Caco-2 (cell line): ENCODE results near the gene UCP1. TPM values are rescaled to one million over a fixed set of nuclear protein-coding genes. Genes with fewer than 3 reads are reported as not detected.
A peak's percentile ranks its signal among the peaks of the same experiment; 100 is the strongest.

Source experiments
- BruUV-seq: library from RNA; stranded (reverse); fragments of 400-500 nt; replicated peaks from 2 replicates; lab custom pipeline; 2021; lab: Mats Ljungman, UMichigan
- CTCF ChIA-PET: fragments of 300-600 bp; sonication (Branson Sonifier 250); formaldehyde crosslinking; loops from one replicate; lab custom pipeline; 2022; ENCODE audit warnings: antibody characterized with exemption; lab: Charles Lee
- POLR2A ChIA-PET: fragments of 300-600 bp; sonication (Branson Sonifier 250); formaldehyde crosslinking; loops from one replicate; lab custom pipeline; 2022; ENCODE audit warnings: antibody characterized with exemption; lab: Charles Lee
- DNase-seq, 2 experiments: peaks; one replicate each; pipeline versions ENCODE4 v3.0.0 to v3.0.0-alpha.2; 2020 to 2022
- H3K27me3 ChIP-seq: replicated peaks from 2 replicates; pipeline ENCODE4 v1.6.0; 2011; ENCODE audit warnings: low read length; ENCODE audit not compliant: control insufficient read depth, insufficient read depth
- H3K36me3 ChIP-seq: 2 replicates; pipeline ENCODE4 v1.5.1; 2011; ENCODE audit warnings: low read length; ENCODE audit not compliant: control insufficient read depth, insufficient read depth
- H3K4me1 ChIP-seq: fragments of 250-450 bp; sonication (Bioruptor Pico); 2 replicates; pipeline ENCODE4 v1.5.1; 2020; ENCODE audit warnings: mild to moderate bottlenecking
- H3K4me3 ChIP-seq: 2 replicates; pipeline ENCODE4 v1.5.1; 2011; ENCODE audit warnings: low read depth, mild to moderate bottlenecking, control low read depth, low read length
- H3K9me3 ChIP-seq: fragments of 250-450 bp; sonication (Bioruptor Pico); 2 replicates; pipeline ENCODE4 v1.5.1; 2020; ENCODE audit warnings: mild to moderate bottlenecking, moderate library complexity
- H3K27ac Mint-ChIP-seq: one replicate; pipeline ENCODE4 v1.8.0; 2022; ENCODE audit warnings: mixed read lengths; ENCODE audit not compliant: unreplicated experiment
- H3K27me3 Mint-ChIP-seq: one replicate; pipeline ENCODE4 v1.8.0; 2022; ENCODE audit warnings: mixed read lengths; ENCODE audit not compliant: insufficient read depth, unreplicated experiment
- H3K36me3 Mint-ChIP-seq: one replicate; pipeline ENCODE4 v1.8.0; 2022; ENCODE audit warnings: mild to moderate bottlenecking, mixed read lengths; ENCODE audit not compliant: insufficient read depth, unreplicated experiment
- H3K4me1 Mint-ChIP-seq: one replicate; pipeline ENCODE4 v1.8.0; 2022; ENCODE audit warnings: low read depth, mixed read lengths; ENCODE audit not compliant: unreplicated experiment
- H3K4me3 Mint-ChIP-seq: one replicate; pipeline ENCODE4 v1.8.0; 2022; ENCODE audit warnings: mild to moderate bottlenecking, moderate library complexity, mixed read lengths; ENCODE audit not compliant: unreplicated experiment
- H3K9me3 Mint-ChIP-seq: one replicate; pipeline ENCODE4 v1.8.0; 2022; ENCODE audit warnings: mixed read lengths; ENCODE audit not compliant: unreplicated experiment
- CTCF ChIP-seq, 2 experiments: fragments of 200-600 bp in 1 of 2; IDR thresholded peaks; 1 replicate in 1 of 2; 2 replicates in 1 of 2; pipeline versions ENCODE4 v1.5.1 to v1.8.0; 2011 to 2022; ENCODE audit warnings: antibody characterized with exemption in 1 of 2, control low read depth in 1 of 2, inconsistent platforms in 1 of 2, low read depth in 1 of 2, low read length in 1 of 2, mild to moderate bottlenecking in 1 of 2, moderate library complexity in 1 of 2; ENCODE audit not compliant: insufficient read depth in 1 of 2, severe bottlenecking in 1 of 2, unreplicated experiment in 1 of 2
- intact Hi-C: fragments of 100-400 bp; cut with micrococcal nuclease; formaldehyde crosslinking; loops from one replicate; pipeline ENCODE4 v1.10.0; 2022; ENCODE audit not compliant: unreplicated experiment
- total RNA-seq: library from RNA; stranded (reverse); gene quantifications from 2 replicates; pipeline ENCODE4 v1.2.3, GENCODE V29; 2022

UCP1 gene
- total RNA-seq, 1 experiment from 2014 or later, result 0.54 TPM

- no peak overlapping the region for H3K4me3 Mint-ChIP-seq
- Histone ChIP-seq H3K4me1 (peaks cover 6% of the 10 kb centered on the region), H3K27me3 (no peaks in the 10 kb centered on the region), H3K36me3 (no peaks in the 10 kb centered on the region), H3K4me3 (no peak overlapping the region), H3K9me3 (no peaks in the 10 kb centered on the region)
- no TSS peak for BruUV-seq
- H3K27me3 Mint-ChIP-seq, result no peaks in the 10 kb centered on the region
- CTCF ChIA-PET, result no interaction called here
- H3K4me1 Mint-ChIP-seq, result peaks cover 7% of the 10 kb centered on the region
- no peak for TF ChIP-seq CTCF (IDR thresholded peaks at IDR 0.05; ENCODE audit: insufficient read depth in 1 of 2, low read depth in 1 of 2, low read length in 1 of 2, severe bottlenecking in 1 of 2, unreplicated experiment in 1 of 2)
- H3K36me3 Mint-ChIP-seq, result no peaks in the 10 kb centered on the region
- intact Hi-C loops, result no loop called here
- no peak overlapping the region for H3K27ac Mint-ChIP-seq
- no peaks in the 10 kb centered on the region for H3K9me3 Mint-ChIP-seq
- POLR2A ChIA-PET, result no interaction called here
- DNase-seq, result no peak
Measured at GRCh38 chr4:140533951-140534480, 34.7 kb downstream of the UCP1 start.

DNA sequence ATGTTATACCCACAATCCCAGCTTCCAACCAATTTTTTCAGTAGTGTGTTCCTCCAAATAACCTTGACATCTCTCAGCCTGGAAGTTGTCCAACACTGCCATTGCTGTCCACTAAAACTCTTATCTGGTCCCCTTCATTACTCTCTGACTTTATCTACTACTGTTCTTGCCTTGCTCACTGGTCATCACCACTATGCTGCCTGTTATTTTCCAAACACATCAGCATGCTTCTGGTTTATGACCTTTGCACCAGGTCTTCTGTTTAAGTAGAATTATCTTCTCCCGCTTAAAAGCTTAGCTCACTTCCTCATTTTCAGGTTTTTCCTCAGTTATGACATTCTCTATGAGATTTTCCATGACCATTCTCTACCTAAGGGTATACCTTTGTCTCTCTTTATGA is 39.3 kb downstream of the UCP1 start:
- BruUV-seq, result no TSS peak
- ChIA-PET POLR2A (no interaction called here), CTCF (interaction anchor here (1.0 kb wide), 1 partner anchor 169 kb away, joined by 3 read pairs; no protein-coding TSS in a partner anchor)
- Mint-ChIP-seq H3K4me3 (no peak overlapping the region), H3K27me3 (no peaks in the 10 kb centered on the region), H3K4me1 (peaks cover 7% of the 10 kb centered on the region), H3K27ac (no peak overlapping the region), H3K9me3 (no peaks in the 10 kb centered on the region), H3K36me3 (peaks cover 6% of the 10 kb centered on the region)
- no peak for TF ChIP-seq CTCF (IDR thresholded peaks at IDR 0.05; ENCODE audit: insufficient read depth in 1 of 2, low read depth in 1 of 2, low read length in 1 of 2, severe bottlenecking in 1 of 2, unreplicated experiment in 1 of 2)
- H3K4me3 ChIP-seq, result no peak overlapping the region
- peaks cover 11% of the 10 kb centered on the region for H3K4me1 ChIP-seq
- no peaks in the 10 kb centered on the region for H3K27me3 ChIP-seq
- no peaks in the 10 kb centered on the region for H3K36me3 ChIP-seq
- peak in 1 of 2 experiments; percentile 6 for DNase-seq
- intact Hi-C loops, result no loop called here
- no peaks in the 10 kb centered on the region for H3K9me3 ChIP-seq

GRCh38 chr4:140523857-140524742 is 44.7 kb downstream of the UCP1 start, which contains the start of gene ELMOD2:
Gene ELMOD2, plus strand, starts transcription at chr4:140524168. Its CDS starts 1,261 bp downstream, at chr4:140525429.
- H3K36me3 ChIP-seq, result no peaks in the 10 kb centered on the region
- H3K27me3 ChIP-seq, result no peaks in the 10 kb centered on the region
- peak; percentile 97 to 98 for DNase-seq
- no peaks in the 10 kb centered on the region for H3K9me3 ChIP-seq
- intact Hi-C loops, result loop anchor here (1.0 to 5.0 kb wide), 4 partner anchors 97 to 327 kb away; partner anchors contain the start of genes CLGN and SCOC
- Mint-ChIP-seq H3K9me3 (no peaks in the 10 kb centered on the region), H3K4me1 (peaks cover under 1% of the 10 kb centered on the region), H3K27me3 (no peaks in the 10 kb centered on the region), H3K27ac (peak within 1 kb of the TSS; percentile 39), H3K36me3 (peaks cover 6% of the 10 kb centered on the region), H3K4me3 (peak within 1 kb of the TSS; percentile 75)
- H3K4me3 ChIP-seq, result peak within 1 kb of the TSS; percentile 85
- ChIA-PET CTCF (interaction anchor here (1.0 to 1.8 kb wide), 4 partner anchors 44 to 164 kb away, joined by 4 to 8 read pairs (median 6); partner anchors contain the start of genes CLGN, SCOC and UCP1), POLR2A (interaction anchor here (0.6 to 1.1 kb wide), 2 partner anchors 151 to 414 kb away, joined by 3 to 5 read pairs; partner anchors contain the start of gene SCOC)
- TSS peak; percentile 37 for BruUV-seq
- peaks cover 5% of the 10 kb centered on the region; the same call in 1 of the 2 replicates for H3K4me1 ChIP-seq
- peak; percentile 85 to 90 for TF ChIP-seq CTCF (IDR thresholded peaks at IDR 0.05; ENCODE audit: insufficient read depth in 1 of 2, low read depth in 1 of 2, low read length in 1 of 2, severe bottlenecking in 1 of 2, unreplicated experiment in 1 of 2)
